ENCODE measurements around the gene GBP2. TPM values are rescaled to one million over a fixed set of nuclear protein-coding genes. Genes with fewer than 3 reads are reported as not detected.
"Not testable (repeated sequence)": the region's sequence is repeated elsewhere in the genome, so short reads cannot be mapped to it uniquely, and the experiment has no call there.

Gene GBP2
- total RNA-seq, 1 experiment from 2014 or later: 3.4 TPM

- no peak for DNase-seq (ENCODE audit: low read depth, low spot score)
- in situ Hi-C loops (cut with HindIII; ENCODE audit: low pct_unique_long_range_greater_than_20kb, low sequenced_read_pairs): no loop called here
Measured at GRCh38 chr1:89133747-89134146, 7.8 kb upstream of the GBP2 start.

- no peak for DNase-seq (ENCODE audit: low read depth, low spot score)
- in situ Hi-C loops (cut with HindIII; ENCODE audit: low pct_unique_long_range_greater_than_20kb, low sequenced_read_pairs): no loop called here
Measured at GRCh38 chr1:89130716-89131115, 4.8 kb upstream of the GBP2 start.

- in situ Hi-C loops (cut with HindIII; ENCODE audit: low pct_unique_long_range_greater_than_20kb, low sequenced_read_pairs): no loop called here
- DNase-seq (ENCODE audit: low read depth, low spot score): no peak
Measured at GRCh38 chr1:89129911-89130310, 4.0 kb upstream of the GBP2 start.

- in situ Hi-C loops (cut with HindIII; ENCODE audit: low pct_unique_long_range_greater_than_20kb, low sequenced_read_pairs); DNase-seq (ENCODE audit: low read depth, low spot score): not testable (repeated sequence)
Measured at GRCh38 chr1:89128003-89128458, 2.1 kb upstream of the GBP2 start.

GRCh38 chr1:89126602-89127565 lies 970 bp upstream of the GBP2 start:
- in situ Hi-C loops (cut with HindIII; ENCODE audit: low pct_unique_long_range_greater_than_20kb, low sequenced_read_pairs): not testable (repeated sequence)

GRCh38 chr1:89125240-89125912 lies 538 bp downstream of the GBP2 start:
- peak; percentile 10 for DNase-seq (ENCODE audit: low read depth, low spot score)
- in situ Hi-C loops (cut with HindIII; ENCODE audit: low pct_unique_long_range_greater_than_20kb, low sequenced_read_pairs): no loop called here

More at GRCh38 chr1:89126602-89127565, 970 bp upstream of the GBP2 start:
- not testable (repeated sequence) for DNase-seq (ENCODE audit: low read depth, low spot score)

GRCh38 chr1:89121641-89122040 lies 4.3 kb downstream of the GBP2 start:
- DNase-seq (ENCODE audit: low read depth, low spot score): no peak
- in situ Hi-C loops (cut with HindIII; ENCODE audit: low pct_unique_long_range_greater_than_20kb, low sequenced_read_pairs): no loop called here

GRCh38 chr1:89114662-89115061 lies 11.3 kb downstream of the GBP2 start:
- peak; percentile 25 for DNase-seq (ENCODE audit: low read depth, low spot score)
- in situ Hi-C loops (cut with HindIII; ENCODE audit: low pct_unique_long_range_greater_than_20kb, low sequenced_read_pairs): no loop called here

- peak; percentile 89 for DNase-seq (ENCODE audit: low read depth, low spot score)
- in situ Hi-C loops (cut with HindIII; ENCODE audit: low pct_unique_long_range_greater_than_20kb, low sequenced_read_pairs): no loop called here
Measured at GRCh38 chr1:89112871-89113613, 12.9 kb downstream of the GBP2 start.

GRCh38 chr1:89104687-89105086 lies 21.2 kb downstream of the GBP2 start:
- in situ Hi-C loops (cut with HindIII; ENCODE audit: low pct_unique_long_range_greater_than_20kb, low sequenced_read_pairs): no loop called here
- no peak for DNase-seq (ENCODE audit: low read depth, low spot score)

- in situ Hi-C loops (cut with HindIII; ENCODE audit: low pct_unique_long_range_greater_than_20kb, low sequenced_read_pairs): no loop called here
- no peak for DNase-seq (ENCODE audit: low read depth, low spot score)
Measured at GRCh38 chr1:89104147-89104546, 21.8 kb downstream of the GBP2 start.

- in situ Hi-C loops (cut with HindIII; ENCODE audit: low pct_unique_long_range_greater_than_20kb, low sequenced_read_pairs): no loop called here
- no peak for DNase-seq (ENCODE audit: low read depth, low spot score)
Measured at GRCh38 chr1:89102021-89102420, 23.9 kb downstream of the GBP2 start.

GRCh38 chr1:89100412-89100811 lies 25.5 kb downstream of the GBP2 start:
- DNase-seq (ENCODE audit: low read depth, low spot score): no peak
- in situ Hi-C loops (cut with HindIII; ENCODE audit: low pct_unique_long_range_greater_than_20kb, low sequenced_read_pairs): no loop called here

- in situ Hi-C loops (cut with HindIII; ENCODE audit: low pct_unique_long_range_greater_than_20kb, low sequenced_read_pairs): no loop called here
- DNase-seq (ENCODE audit: low read depth, low spot score): no peak
Measured at GRCh38 chr1:89098857-89099256, 27.1 kb downstream of the GBP2 start.

GRCh38 chr1:89095737-89096136 lies 30.2 kb downstream of the GBP2 start:
- no peak for DNase-seq (ENCODE audit: low read depth, low spot score)
- in situ Hi-C loops (cut with HindIII; ENCODE audit: low pct_unique_long_range_greater_than_20kb, low sequenced_read_pairs): no loop called here

GRCh38 chr1:89089962-89090361 lies 36.0 kb downstream of the GBP2 start:
- in situ Hi-C loops (cut with HindIII; ENCODE audit: low pct_unique_long_range_greater_than_20kb, low sequenced_read_pairs): no loop called here
- no peak for DNase-seq (ENCODE audit: low read depth, low spot score)

- DNase-seq (ENCODE audit: low read depth, low spot score): no peak
- in situ Hi-C loops (cut with HindIII; ENCODE audit: low pct_unique_long_range_greater_than_20kb, low sequenced_read_pairs): no loop called here
Measured at GRCh38 chr1:89088572-89088971, 37.3 kb downstream of the GBP2 start.

GRCh38 chr1:89087241-89087640 lies 38.7 kb downstream of the GBP2 start:
- DNase-seq (ENCODE audit: low read depth, low spot score): no peak
- in situ Hi-C loops (cut with HindIII; ENCODE audit: low pct_unique_long_range_greater_than_20kb, low sequenced_read_pairs): no loop called here

Data from SK-MEL-5 (cell line).